Measurements from ENCODE around the gene DDHD1.

DDHD1 gene

DNA sequence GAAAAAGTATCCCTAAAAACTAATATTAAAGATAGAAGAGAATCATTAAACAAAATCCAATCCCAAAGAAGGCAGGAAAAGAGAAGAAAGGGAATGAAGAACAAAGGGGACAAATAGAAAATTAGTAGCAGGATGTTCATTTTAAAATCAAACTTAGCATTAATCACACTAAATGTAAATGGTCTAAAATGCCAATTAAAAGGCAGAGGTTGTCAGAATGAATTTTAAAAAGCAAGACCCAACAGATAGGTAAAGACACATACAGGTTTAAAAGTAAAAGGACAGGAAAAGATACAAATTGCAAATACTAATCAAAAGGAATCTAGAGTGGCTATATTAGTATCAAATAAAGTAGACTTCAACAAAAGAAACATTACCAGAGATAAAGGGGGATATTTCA is 12.5 kb downstream of the DDHD1 start:
- no peak overlapping the region for H3K4me3 ChIP-seq (ENCODE audit: low read length)
- TF ChIP-seq, protein P1, sequence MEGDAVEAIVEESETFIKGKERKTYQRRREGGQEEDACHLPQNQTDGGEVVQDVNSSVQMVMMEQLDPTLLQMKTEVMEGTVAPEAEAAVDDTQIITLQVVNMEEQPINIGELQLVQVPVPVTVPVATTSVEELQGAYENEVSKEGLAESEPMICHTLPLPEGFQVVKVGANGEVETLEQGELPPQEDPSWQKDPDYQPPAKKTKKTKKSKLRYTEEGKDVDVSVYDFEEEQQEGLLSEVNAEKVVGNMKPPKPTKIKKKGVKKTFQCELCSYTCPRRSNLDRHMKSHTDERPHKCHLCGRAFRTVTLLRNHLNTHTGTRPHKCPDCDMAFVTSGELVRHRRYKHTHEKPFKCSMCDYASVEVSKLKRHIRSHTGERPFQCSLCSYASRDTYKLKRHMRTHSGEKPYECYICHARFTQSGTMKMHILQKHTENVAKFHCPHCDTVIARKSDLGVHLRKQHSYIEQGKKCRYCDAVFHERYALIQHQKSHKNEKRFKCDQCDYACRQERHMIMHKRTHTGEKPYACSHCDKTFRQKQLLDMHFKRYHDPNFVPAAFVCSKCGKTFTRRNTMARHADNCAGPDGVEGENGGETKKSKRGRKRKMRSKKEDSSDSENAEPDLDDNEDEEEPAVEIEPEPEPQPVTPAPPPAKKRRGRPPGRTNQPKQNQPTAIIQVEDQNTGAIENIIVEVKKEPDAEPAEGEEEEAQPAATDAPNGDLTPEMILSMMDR (conservative IDR thresholded peaks at IDR 0.05; ENCODE audit: low read length): no peak
- no peak for DNase-seq (ENCODE audit: low read depth)

DNA sequence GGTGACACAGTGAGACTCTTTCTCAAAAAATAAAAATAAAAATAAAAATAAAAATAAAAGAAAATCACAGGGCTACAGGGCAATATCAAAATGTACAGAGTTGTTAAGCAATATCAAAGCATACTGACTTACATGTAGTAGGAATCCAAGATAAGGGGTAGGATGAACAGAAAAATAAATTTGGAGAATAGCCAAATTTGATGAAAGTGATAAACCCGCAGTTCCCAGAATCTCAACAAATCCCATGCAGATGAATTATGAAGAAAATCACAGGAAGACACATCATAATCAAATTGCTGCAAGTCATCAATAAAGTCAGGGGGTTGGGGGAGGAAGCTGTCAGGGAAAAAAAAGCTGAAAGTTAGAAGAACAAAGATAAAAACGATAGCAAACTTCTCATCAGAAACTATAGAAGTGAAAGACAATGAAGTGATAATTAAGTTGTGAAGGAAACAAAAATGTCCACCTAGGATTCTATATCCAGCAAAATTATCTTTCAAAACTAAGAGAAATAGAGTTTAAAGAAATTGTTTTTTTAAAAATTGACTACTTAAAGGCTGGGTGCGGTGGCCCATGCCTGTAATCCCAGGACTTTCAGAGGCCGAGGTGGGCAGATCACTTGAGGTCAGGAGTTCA is 15.4 kb downstream of the DDHD1 start:
- TF ChIP-seq, protein P1 (conservative IDR thresholded peaks at IDR 0.05; ENCODE audit: low read length): no peak
- H3K4me3 ChIP-seq (ENCODE audit: low read length): no peak overlapping the region
- no peak for DNase-seq (ENCODE audit: low read depth)

DNA sequence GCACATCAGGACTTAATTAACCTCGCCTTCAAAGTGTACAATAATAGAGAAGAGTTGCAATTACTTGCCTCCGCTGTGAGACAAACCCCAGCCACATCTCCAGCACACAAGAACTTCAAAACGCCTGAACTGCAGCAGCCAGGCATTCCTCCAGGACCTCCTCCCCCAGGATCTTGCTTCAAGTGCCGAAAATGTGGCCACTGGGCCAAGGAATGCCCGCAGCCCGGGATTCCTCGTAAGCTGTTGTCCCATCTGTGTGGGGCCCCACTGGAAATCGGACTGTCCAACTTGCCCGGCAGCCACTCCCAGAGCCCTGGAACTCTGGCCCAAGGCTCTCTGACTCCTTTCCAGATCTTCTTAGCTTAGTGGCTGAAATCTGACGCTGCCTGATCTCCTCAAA is 22.6 kb downstream of the DDHD1 start:
- peak overlapping the region; percentile 9; the same call in 1 of the 2 replicates for H3K4me3 ChIP-seq (ENCODE audit: low read length)
- DNase-seq (ENCODE audit: low read depth): peak; percentile 90

DNA sequence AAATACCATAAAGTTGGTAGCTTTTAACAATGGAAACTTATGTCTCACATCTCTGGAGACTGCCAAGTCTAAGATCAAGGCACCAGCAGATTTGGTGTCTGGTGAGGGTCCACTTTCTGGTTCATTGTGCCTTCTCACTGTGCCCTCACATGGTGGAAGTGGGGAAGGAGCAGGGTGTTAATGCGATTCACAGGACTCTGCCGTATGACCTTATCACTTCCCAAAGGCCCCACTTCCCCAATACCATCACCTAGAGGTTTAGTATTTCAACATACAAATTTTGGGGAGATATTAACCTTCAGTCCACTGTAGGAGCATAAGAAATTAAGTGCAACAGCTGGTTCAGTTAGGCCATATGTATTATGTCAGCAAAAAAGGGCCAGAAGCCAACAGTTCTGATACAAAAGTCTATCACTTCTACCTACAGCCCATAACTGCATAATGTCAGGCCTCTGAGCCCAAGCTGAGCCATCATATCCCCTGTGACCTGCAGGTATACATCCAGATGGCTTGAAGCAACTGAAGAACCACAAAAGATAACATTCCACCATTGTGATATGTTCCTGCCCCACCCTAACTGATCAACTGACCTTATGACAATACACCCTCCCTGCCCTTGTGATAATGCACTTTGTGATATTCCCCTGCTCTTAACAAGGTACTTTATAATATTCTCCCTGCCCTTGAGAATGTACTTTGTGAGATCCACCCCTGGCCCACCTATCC is 24.7 kb downstream of the DDHD1 start:
- no peak overlapping the region for H3K4me3 ChIP-seq (ENCODE audit: low read length)
- no peak for DNase-seq (ENCODE audit: low read depth)
- TF ChIP-seq, protein P1 (conservative IDR thresholded peaks at IDR 0.05; ENCODE audit: low read length): no peak

DNA sequence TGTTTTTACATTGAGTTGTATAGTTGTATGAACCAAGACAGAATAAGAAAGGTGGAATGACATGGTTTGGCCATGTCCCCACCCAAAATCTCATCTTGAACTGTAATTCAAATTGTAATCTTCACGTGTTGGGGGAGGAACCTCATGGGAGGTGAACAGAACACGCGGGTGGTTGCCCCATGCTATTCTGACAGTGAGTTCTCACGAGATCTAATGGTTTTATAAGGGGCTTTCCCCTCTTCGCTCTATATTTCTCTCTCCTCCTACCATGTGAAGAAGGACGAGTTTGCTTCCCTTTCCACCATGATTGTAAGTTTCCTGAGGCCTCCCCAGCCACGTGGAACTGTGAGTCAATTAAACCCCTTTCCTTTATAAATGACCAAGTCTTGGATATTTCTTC is 25.3 kb downstream of the DDHD1 start:
- DNase-seq (ENCODE audit: low read depth): no peak
- TF ChIP-seq, protein P1 (conservative IDR thresholded peaks at IDR 0.05; ENCODE audit: low read length): no peak
- no peak overlapping the region for H3K4me3 ChIP-seq (ENCODE audit: low read length)

DNA sequence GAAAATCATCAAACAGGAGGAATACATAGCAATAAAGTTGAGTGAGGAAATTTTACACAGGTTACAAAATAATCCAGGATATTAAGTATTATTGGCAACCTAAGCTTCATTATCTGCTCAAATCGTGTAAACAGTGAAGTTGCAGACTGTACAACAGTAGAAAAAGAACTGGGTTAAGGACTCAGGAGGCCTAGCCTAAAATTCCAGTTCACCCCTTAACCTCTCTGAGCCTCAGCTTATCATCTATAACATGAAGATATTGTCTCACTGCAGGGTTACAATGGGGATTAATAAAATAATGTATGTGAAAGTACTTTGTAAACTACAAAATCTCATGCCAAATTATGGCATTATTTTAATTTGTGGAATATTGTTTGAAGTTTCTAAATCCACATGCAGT is 26.0 kb downstream of the DDHD1 start:
- peak overlapping the region; percentile 34; the same call in 1 of the 2 replicates for H3K4me3 ChIP-seq (ENCODE audit: low read length)
- TF ChIP-seq, protein P1 (conservative IDR thresholded peaks at IDR 0.05; ENCODE audit: low read length): no peak
- no peak for DNase-seq (ENCODE audit: low read depth)

DNA sequence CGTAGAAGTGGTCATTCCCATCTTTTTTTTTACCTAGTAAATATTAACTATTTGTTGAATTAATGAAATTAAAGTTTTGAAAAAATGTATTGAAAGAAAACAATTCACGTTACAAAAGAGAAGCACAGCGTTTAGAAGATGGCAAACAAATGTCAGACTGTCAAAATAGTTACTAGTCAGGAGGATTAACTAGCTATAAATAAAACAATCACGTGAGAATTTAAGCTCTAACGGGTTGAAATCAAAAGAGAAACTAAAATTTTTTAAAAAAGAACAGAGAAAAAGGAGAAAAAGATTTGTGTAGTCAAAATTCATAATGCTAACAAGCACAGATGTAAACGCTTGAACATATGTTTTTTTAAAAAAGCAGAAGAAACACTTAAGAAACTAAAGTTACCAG is 26.4 kb downstream of the DDHD1 start:
- H3K4me3 ChIP-seq (ENCODE audit: low read length): peak overlapping the region; percentile 34
- no peak for DNase-seq (ENCODE audit: low read depth)
- TF ChIP-seq, protein P1 (conservative IDR thresholded peaks at IDR 0.05; ENCODE audit: low read length): no peak
